Measurements from ENCODE around the gene SLIT3.

DNA sequence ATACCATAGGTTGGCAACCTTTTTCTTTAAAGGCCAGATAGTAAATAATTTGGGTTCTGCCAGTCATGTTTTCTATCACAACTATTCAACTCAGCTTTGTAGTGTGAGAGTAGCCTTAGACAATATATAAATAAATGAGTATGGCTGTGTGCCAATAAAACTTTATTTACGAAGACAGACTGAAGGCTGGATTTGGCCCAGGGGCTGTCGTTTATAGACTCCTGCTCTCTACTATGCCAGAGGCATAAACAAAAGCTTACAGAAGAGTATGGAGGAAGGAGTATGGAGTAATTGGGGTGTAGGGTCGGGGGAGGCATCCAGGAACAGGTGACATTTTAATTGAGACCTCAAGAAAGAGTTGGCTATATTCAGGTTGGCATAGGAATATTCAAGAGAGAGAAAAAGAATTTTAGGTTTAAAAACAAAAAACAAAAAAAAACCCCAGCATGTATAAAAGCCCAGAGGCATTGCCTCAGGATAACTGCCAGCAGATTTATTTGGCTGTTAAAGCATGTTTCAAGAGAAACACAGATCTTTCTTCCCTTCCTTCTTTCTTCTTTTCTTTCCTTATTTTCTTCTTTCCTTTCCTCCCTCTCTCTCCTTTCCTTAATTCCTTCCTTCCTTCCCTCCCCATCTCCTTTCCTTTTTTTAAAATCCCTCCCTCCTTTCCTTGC, 39.9 kb downstream of the SLIT3 start:
- TF ChIP-seq, protein P1, sequence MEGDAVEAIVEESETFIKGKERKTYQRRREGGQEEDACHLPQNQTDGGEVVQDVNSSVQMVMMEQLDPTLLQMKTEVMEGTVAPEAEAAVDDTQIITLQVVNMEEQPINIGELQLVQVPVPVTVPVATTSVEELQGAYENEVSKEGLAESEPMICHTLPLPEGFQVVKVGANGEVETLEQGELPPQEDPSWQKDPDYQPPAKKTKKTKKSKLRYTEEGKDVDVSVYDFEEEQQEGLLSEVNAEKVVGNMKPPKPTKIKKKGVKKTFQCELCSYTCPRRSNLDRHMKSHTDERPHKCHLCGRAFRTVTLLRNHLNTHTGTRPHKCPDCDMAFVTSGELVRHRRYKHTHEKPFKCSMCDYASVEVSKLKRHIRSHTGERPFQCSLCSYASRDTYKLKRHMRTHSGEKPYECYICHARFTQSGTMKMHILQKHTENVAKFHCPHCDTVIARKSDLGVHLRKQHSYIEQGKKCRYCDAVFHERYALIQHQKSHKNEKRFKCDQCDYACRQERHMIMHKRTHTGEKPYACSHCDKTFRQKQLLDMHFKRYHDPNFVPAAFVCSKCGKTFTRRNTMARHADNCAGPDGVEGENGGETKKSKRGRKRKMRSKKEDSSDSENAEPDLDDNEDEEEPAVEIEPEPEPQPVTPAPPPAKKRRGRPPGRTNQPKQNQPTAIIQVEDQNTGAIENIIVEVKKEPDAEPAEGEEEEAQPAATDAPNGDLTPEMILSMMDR (IDR thresholded peaks at IDR 0.05; ENCODE audit: insufficient read depth, low read length): no peak
- TF ChIP-seq POLR2AphosphoS5 (IDR thresholded peaks at IDR 0.05; ENCODE audit: low read depth) (no peak), SPI1 (IDR thresholded peaks at IDR 0.05; ENCODE audit: borderline replicate concordance, low read depth) (no peak)
- TF ChIP-seq, protein P2, sequence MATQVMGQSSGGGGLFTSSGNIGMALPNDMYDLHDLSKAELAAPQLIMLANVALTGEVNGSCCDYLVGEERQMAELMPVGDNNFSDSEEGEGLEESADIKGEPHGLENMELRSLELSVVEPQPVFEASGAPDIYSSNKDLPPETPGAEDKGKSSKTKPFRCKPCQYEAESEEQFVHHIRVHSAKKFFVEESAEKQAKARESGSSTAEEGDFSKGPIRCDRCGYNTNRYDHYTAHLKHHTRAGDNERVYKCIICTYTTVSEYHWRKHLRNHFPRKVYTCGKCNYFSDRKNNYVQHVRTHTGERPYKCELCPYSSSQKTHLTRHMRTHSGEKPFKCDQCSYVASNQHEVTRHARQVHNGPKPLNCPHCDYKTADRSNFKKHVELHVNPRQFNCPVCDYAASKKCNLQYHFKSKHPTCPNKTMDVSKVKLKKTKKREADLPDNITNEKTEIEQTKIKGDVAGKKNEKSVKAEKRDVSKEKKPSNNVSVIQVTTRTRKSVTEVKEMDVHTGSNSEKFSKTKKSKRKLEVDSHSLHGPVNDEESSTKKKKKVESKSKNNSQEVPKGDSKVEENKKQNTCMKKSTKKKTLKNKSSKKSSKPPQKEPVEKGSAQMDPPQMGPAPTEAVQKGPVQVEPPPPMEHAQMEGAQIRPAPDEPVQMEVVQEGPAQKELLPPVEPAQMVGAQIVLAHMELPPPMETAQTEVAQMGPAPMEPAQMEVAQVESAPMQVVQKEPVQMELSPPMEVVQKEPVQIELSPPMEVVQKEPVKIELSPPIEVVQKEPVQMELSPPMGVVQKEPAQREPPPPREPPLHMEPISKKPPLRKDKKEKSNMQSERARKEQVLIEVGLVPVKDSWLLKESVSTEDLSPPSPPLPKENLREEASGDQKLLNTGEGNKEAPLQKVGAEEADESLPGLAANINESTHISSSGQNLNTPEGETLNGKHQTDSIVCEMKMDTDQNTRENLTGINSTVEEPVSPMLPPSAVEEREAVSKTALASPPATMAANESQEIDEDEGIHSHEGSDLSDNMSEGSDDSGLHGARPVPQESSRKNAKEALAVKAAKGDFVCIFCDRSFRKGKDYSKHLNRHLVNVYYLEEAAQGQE (IDR thresholded peaks at IDR 0.05; ENCODE audit: insufficient replicate concordance, low read depth): no peak
